ENCODE measurements around the gene TMCC1. TPM values are rescaled to one million over a fixed set of nuclear protein-coding genes. Genes with fewer than 3 reads are reported as not detected.

Gene TMCC1
- total RNA-seq, 4 donors from 2014 or later: 23.2 to 78.7 (median 54.1) TPM

DNA sequence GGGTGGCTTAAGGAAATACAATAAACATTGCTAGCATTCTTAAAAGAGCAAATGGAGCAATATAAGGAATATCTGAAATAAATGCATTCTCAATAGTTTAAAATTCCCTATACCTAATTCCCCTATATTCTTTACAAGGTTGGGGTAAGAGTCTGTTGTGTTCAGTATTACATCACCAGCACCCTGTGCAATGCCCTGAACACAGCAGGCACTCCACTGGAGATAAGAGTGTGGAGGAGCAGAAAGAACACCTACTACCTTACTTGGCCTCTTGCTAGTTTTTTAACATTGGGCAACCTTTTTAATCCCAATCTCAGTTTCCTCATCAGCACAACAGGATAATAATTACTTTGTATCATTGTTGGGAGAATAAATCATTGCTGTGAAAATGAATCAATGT, 146.9 kb downstream of the TMCC1 start:
- H3K36me3 ChIP-seq: no peaks in the 10 kb centered on the region
- H3K27ac ChIP-seq: no peak overlapping the region
- no peaks in the 10 kb centered on the region for H3K27me3 ChIP-seq
- TF ChIP-seq, protein P1, sequence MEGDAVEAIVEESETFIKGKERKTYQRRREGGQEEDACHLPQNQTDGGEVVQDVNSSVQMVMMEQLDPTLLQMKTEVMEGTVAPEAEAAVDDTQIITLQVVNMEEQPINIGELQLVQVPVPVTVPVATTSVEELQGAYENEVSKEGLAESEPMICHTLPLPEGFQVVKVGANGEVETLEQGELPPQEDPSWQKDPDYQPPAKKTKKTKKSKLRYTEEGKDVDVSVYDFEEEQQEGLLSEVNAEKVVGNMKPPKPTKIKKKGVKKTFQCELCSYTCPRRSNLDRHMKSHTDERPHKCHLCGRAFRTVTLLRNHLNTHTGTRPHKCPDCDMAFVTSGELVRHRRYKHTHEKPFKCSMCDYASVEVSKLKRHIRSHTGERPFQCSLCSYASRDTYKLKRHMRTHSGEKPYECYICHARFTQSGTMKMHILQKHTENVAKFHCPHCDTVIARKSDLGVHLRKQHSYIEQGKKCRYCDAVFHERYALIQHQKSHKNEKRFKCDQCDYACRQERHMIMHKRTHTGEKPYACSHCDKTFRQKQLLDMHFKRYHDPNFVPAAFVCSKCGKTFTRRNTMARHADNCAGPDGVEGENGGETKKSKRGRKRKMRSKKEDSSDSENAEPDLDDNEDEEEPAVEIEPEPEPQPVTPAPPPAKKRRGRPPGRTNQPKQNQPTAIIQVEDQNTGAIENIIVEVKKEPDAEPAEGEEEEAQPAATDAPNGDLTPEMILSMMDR (IDR thresholded peaks at IDR 0.05): no peak
- no peak for TF ChIP-seq POLR2A (IDR thresholded peaks at IDR 0.05)
- intact Hi-C loops (cut with DNase I; ENCODE audit: low total_unique reads): no loop called here
- H3K4me3 ChIP-seq: no peak overlapping the region
- DNase-seq: no peak
- H3K4me1 ChIP-seq: no peaks in the 10 kb centered on the region
- no peaks in the 10 kb centered on the region for H3K9me3 ChIP-seq

DNA sequence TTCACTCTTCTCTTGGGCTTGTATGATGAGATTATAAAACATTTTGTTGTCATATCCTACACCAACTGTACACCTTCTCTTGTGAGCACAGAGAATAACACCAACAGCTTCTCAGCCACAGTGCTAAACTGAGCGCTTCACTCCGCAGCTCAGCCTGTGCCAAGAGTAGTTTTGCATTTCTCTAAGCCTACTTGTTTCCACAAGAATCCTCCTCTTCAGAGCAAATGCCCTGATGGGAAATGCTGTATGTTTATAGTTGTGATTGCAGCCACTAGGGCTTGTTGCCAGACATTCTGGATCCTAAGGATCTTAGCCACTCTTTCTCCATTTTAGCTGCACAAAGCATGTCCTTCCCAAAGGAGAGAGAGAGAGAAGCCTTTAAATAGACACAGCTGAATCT, 148.3 kb downstream of the TMCC1 start:
- no peak for DNase-seq
- H3K27ac ChIP-seq: no peak overlapping the region

DNA sequence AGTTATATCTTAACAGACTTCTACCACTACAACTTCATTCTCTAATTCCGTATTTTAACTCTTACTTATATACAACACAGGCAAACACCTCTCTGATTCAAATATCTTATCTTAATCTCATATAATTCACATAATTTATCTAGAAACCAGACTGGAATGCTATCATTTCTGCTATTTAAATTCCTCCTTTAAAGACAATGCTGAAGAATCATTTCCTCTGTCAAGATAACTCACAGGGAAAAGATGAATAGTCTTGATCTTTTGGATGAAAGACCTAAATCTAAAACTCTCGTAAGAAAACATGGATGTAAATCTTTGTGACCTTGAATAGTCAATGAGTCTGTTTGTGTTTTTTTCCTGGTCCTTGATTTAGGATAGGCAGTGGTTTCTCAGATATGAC, 151.7 kb downstream of the TMCC1 start:
- no peak overlapping the region for H3K4me3 ChIP-seq
- TF ChIP-seq, protein P1 (IDR thresholded peaks at IDR 0.05): no peak
- TF ChIP-seq POLR2A (IDR thresholded peaks at IDR 0.05): no peak
- no peaks in the 10 kb centered on the region for H3K4me1 ChIP-seq
- intact Hi-C loops (cut with DNase I; ENCODE audit: low total_unique reads): no loop called here
- H3K27me3 ChIP-seq: no peaks in the 10 kb centered on the region
- H3K27ac ChIP-seq: no peak overlapping the region
- no peak for DNase-seq
- H3K36me3 ChIP-seq: no peaks in the 10 kb centered on the region
- H3K9me3 ChIP-seq: no peaks in the 10 kb centered on the region

More for the DNA sequence above, 148.3 kb downstream of the TMCC1 start:
- intact Hi-C loops (cut with DNase I; ENCODE audit: low total_unique reads): no loop called here
- no peaks in the 10 kb centered on the region for H3K4me1 ChIP-seq
- TF ChIP-seq POLR2A (IDR thresholded peaks at IDR 0.05): no peak
- TF ChIP-seq, protein P1 (IDR thresholded peaks at IDR 0.05): no peak
- H3K36me3 ChIP-seq: no peaks in the 10 kb centered on the region
- H3K9me3 ChIP-seq: no peaks in the 10 kb centered on the region
- no peaks in the 10 kb centered on the region for H3K27me3 ChIP-seq
- no peak overlapping the region for H3K4me3 ChIP-seq

DNA sequence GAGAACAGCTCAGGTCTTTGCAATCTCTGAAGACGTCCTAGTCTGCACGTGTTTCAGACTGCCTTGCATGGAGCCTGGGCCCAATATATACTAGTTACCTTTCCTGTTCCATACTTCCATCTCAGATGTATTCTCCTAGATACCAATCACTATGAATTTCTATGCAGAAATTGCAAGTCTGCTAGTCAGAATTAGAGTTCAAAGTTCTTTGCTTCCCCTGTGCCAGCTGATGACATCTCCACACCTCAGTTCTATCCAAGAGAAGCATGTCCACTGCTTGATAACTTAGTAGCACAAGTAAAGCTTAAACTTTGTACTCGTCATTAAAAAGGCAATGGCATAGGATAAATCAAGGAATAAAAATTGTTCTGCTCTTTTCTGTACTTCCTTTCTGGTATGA, 153.4 kb downstream of the TMCC1 start:
- Histone ChIP-seq H3K27me3 (no peaks in the 10 kb centered on the region), H3K4me3 (no peak overlapping the region), H3K9me3 (no peaks in the 10 kb centered on the region), H3K36me3 (no peaks in the 10 kb centered on the region), H3K27ac (no peak overlapping the region), H3K4me1 (no peaks in the 10 kb centered on the region)
- DNase-seq: no peak
- intact Hi-C loops (cut with DNase I; ENCODE audit: low total_unique reads): no loop called here
- TF ChIP-seq, protein P1 (IDR thresholded peaks at IDR 0.05): no peak
- no peak for TF ChIP-seq POLR2A (IDR thresholded peaks at IDR 0.05)

DNA sequence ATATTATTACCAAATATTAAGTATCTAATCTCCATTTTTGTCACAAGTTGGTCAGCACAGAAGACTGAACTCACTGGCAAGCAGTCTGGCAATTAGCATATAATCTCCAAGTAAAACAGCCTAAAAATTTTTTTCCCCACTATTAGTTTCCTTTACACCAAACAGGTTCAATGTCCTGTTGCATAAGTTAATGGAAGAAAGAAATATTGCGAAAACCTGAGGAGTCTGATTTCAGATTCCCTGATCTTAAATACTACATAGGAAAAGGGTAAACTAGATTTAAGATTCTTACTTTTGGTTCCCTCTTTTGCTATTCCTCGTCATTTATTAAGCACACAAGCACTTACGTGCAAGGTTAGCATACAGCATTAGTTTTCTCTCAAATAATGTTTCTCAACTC, 153.9 kb downstream of the TMCC1 start:
- no peak overlapping the region for H3K27ac ChIP-seq
- intact Hi-C loops (cut with DNase I; ENCODE audit: low total_unique reads): no loop called here
- H3K27me3 ChIP-seq: no peaks in the 10 kb centered on the region
- no peaks in the 10 kb centered on the region for H3K4me1 ChIP-seq
- no peaks in the 10 kb centered on the region for H3K36me3 ChIP-seq
- H3K4me3 ChIP-seq: no peak overlapping the region
- DNase-seq: no peak
- TF ChIP-seq POLR2A (IDR thresholded peaks at IDR 0.05): no peak
- TF ChIP-seq, protein P1 (IDR thresholded peaks at IDR 0.05): no peak
- H3K9me3 ChIP-seq: no peaks in the 10 kb centered on the region
